HG03108 (cell line): ENCODE data around the gene RAD51AP1.

Experiments
- ATAC-seq: cut with Tn5 transposase; IDR thresholded peaks from one replicate; pipeline ENCODE4 v1.9.1; 2021; ENCODE audit warnings: moderate library complexity; ENCODE audit not compliant: unreplicated experiment

The RAD51AP1 gene

GRCh38 chr12:4540638-4541037 is 1.9 kb downstream of the RAD51AP1 start:
- ATAC-seq = no peak

GRCh38 chr12:4545195-4545594 is 6.5 kb downstream of the RAD51AP1 start:
- ATAC-seq = no peak

- ATAC-seq = no peak
Observed at GRCh38 chr12:4552191-4552590, 13.5 kb downstream of the RAD51AP1 start.

GRCh38 chr12:4553943-4554342 is 15.3 kb downstream of the RAD51AP1 start:
- ATAC-seq = no peak

- no peak for ATAC-seq
Observed at GRCh38 chr12:4555804-4556203, 17.1 kb downstream of the RAD51AP1 start.

- no peak for ATAC-seq
Observed at GRCh38 chr12:4556735-4557530, 18.2 kb downstream of the RAD51AP1 start.

GRCh38 chr12:4557586-4557985 is 18.9 kb downstream of the RAD51AP1 start:
- no peak for ATAC-seq

- no peak for ATAC-seq
Observed at GRCh38 chr12:4558171-4558570, 19.5 kb downstream of the RAD51AP1 start.

- ATAC-seq = no peak
Observed at GRCh38 chr12:4562034-4562657, 23.5 kb downstream of the RAD51AP1 start, which contains the start of gene DYRK4. TSS of gene DYRK4 (plus strand) at chr12:4562208. CDS start at chr12:4562246, 38 bp downstream.

GRCh38 chr12:4563336-4563735 is 24.6 kb downstream of the RAD51AP1 start:
- no peak for ATAC-seq

- ATAC-seq = no peak
Observed at GRCh38 chr12:4564818-4565217, 26.1 kb downstream of the RAD51AP1 start.

- ATAC-seq = no peak
Observed at GRCh38 chr12:4566474-4566873, 27.8 kb downstream of the RAD51AP1 start.

- no peak for ATAC-seq
Observed at GRCh38 chr12:4567073-4567881, 28.6 kb downstream of the RAD51AP1 start.

- no peak for ATAC-seq
Observed at GRCh38 chr12:4569261-4569660, 30.6 kb downstream of the RAD51AP1 start.

- no peak for ATAC-seq
Observed at GRCh38 chr12:4572680-4573079, 34.0 kb downstream of the RAD51AP1 start.

GRCh38 chr12:4579305-4580102 is 40.8 kb downstream of the RAD51AP1 start:
- no peak for ATAC-seq

- no peak for ATAC-seq
Observed at GRCh38 chr12:4580281-4580688, 41.6 kb downstream of the RAD51AP1 start.

- ATAC-seq = no peak
Observed at GRCh38 chr12:4584281-4584680, 45.6 kb downstream of the RAD51AP1 start.

- no peak for ATAC-seq
Observed at GRCh38 chr12:4584896-4585295, 46.2 kb downstream of the RAD51AP1 start.

GRCh38 chr12:4586500-4586899 is 47.8 kb downstream of the RAD51AP1 start:
- no peak for ATAC-seq

- no peak for ATAC-seq
Observed at GRCh38 chr12:4587108-4587507, 48.4 kb downstream of the RAD51AP1 start.
